Caco-2 (cell line): ENCODE measurements around the gene CEP112. TPM values are rescaled to one million over a fixed set of nuclear protein-coding genes. Genes with fewer than 3 reads are reported as not detected.
A peak's percentile ranks its signal among the peaks of the same experiment; 100 is the strongest.

Experiments used
- BruUV-seq: library from RNA; stranded (reverse); fragments of 400-500 nt; replicated peaks from 2 replicates; lab custom pipeline; 2021; lab: Mats Ljungman, UMichigan
- CTCF ChIA-PET: fragments of 300-600 bp; sonication (Branson Sonifier 250); formaldehyde crosslinking; loops from one replicate; lab custom pipeline; 2022; ENCODE audit warnings: antibody characterized with exemption; lab: Charles Lee
- POLR2A ChIA-PET: fragments of 300-600 bp; sonication (Branson Sonifier 250); formaldehyde crosslinking; loops from one replicate; lab custom pipeline; 2022; ENCODE audit warnings: antibody characterized with exemption; lab: Charles Lee
- DNase-seq, 2 experiments: peaks; one replicate each; pipeline versions ENCODE4 v3.0.0 to v3.0.0-alpha.2; 2020 to 2022
- H3K27me3 ChIP-seq: replicated peaks from 2 replicates; pipeline ENCODE4 v1.6.0; 2011; ENCODE audit warnings: low read length; ENCODE audit not compliant: control insufficient read depth, insufficient read depth
- H3K36me3 ChIP-seq: 2 replicates; pipeline ENCODE4 v1.5.1; 2011; ENCODE audit warnings: low read length; ENCODE audit not compliant: control insufficient read depth, insufficient read depth
- H3K4me1 ChIP-seq: fragments of 250-450 bp; sonication (Bioruptor Pico); 2 replicates; pipeline ENCODE4 v1.5.1; 2020; ENCODE audit warnings: mild to moderate bottlenecking
- H3K4me3 ChIP-seq: 2 replicates; pipeline ENCODE4 v1.5.1; 2011; ENCODE audit warnings: low read depth, mild to moderate bottlenecking, control low read depth, low read length
- H3K9me3 ChIP-seq: fragments of 250-450 bp; sonication (Bioruptor Pico); 2 replicates; pipeline ENCODE4 v1.5.1; 2020; ENCODE audit warnings: mild to moderate bottlenecking, moderate library complexity
- H3K27ac Mint-ChIP-seq: one replicate; pipeline ENCODE4 v1.8.0; 2022; ENCODE audit warnings: mixed read lengths; ENCODE audit not compliant: unreplicated experiment
- H3K27me3 Mint-ChIP-seq: one replicate; pipeline ENCODE4 v1.8.0; 2022; ENCODE audit warnings: mixed read lengths; ENCODE audit not compliant: insufficient read depth, unreplicated experiment
- H3K36me3 Mint-ChIP-seq: one replicate; pipeline ENCODE4 v1.8.0; 2022; ENCODE audit warnings: mild to moderate bottlenecking, mixed read lengths; ENCODE audit not compliant: insufficient read depth, unreplicated experiment
- H3K4me1 Mint-ChIP-seq: one replicate; pipeline ENCODE4 v1.8.0; 2022; ENCODE audit warnings: low read depth, mixed read lengths; ENCODE audit not compliant: unreplicated experiment
- H3K4me3 Mint-ChIP-seq: one replicate; pipeline ENCODE4 v1.8.0; 2022; ENCODE audit warnings: mild to moderate bottlenecking, moderate library complexity, mixed read lengths; ENCODE audit not compliant: unreplicated experiment
- H3K9me3 Mint-ChIP-seq: one replicate; pipeline ENCODE4 v1.8.0; 2022; ENCODE audit warnings: mixed read lengths; ENCODE audit not compliant: unreplicated experiment
- intact Hi-C: fragments of 100-400 bp; cut with micrococcal nuclease; formaldehyde crosslinking; loops from one replicate; pipeline ENCODE4 v1.10.0; 2022; ENCODE audit not compliant: unreplicated experiment
- total RNA-seq: library from RNA; stranded (reverse); gene quantifications from 2 replicates; pipeline ENCODE4 v1.2.3, GENCODE V29; 2022
- TF ChIP-seq, protein P1 (sequence below), 2 experiments: fragments of 200-600 bp in 1 of 2; IDR thresholded peaks; 1 replicate in 1 of 2; 2 replicates in 1 of 2; pipeline versions ENCODE4 v1.5.1 to v1.8.0; 2011 to 2022; ENCODE audit warnings: antibody characterized with exemption in 1 of 2, control low read depth in 1 of 2, inconsistent platforms in 1 of 2, low read depth in 1 of 2, low read length in 1 of 2, mild to moderate bottlenecking in 1 of 2, moderate library complexity in 1 of 2; ENCODE audit not compliant: insufficient read depth in 1 of 2, severe bottlenecking in 1 of 2, unreplicated experiment in 1 of 2

Gene CEP112
- total RNA-seq, 1 experiment from 2014 or later = 4.7 TPM

GRCh38 chr17:66227212-66228045, 35.5 kb upstream of the CEP112 start:
- CTCF ChIA-PET = interaction anchor here (0.6 kb wide), 1 partner anchor 39 kb away, joined by 3 read pairs; no protein-coding TSS in a partner anchor
- peaks cover 6% of the 10 kb centered on the region for H3K36me3 Mint-ChIP-seq
- H3K4me3 ChIP-seq = no peak overlapping the region

DNA sequence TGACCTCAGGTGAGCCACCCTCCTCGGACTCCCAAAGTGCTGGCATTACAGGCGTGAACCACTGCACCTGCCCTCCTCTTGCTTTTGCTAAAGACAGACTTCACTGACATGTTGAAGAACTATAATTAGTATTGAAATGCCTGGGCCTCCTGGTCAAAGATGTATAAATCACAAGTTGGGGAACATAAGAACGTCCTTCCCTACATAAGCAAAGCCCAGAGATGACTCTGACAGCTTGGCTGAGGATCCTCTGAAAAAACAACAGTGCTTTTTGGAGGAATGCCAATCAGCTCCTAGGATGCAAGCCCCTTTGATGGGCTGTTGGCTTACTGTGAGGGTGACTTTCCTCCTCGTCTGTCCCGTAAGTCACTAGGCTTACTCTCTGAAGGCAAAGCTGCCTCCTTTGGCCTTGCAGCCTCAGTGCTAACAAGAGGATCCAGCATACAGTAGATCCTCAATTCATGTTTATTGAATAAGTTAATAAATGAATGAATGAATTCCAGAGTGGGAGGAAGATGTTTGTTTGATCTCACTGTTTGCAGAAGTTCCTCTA, 30.9 kb upstream of the CEP112 start:
- Mint-ChIP-seq H3K4me1 (peaks cover 7% of the 10 kb centered on the region), H3K27me3 (no peaks in the 10 kb centered on the region), H3K4me3 (no peak overlapping the region), H3K9me3 (no peaks in the 10 kb centered on the region), H3K36me3 (peaks cover 11% of the 10 kb centered on the region), H3K27ac (no peak overlapping the region)
- H3K36me3 ChIP-seq = peaks cover 1% of the 10 kb centered on the region
- DNase-seq = no peak
- no peaks in the 10 kb centered on the region for H3K9me3 ChIP-seq
- no TSS peak for BruUV-seq
- H3K4me1 ChIP-seq = peaks cover 2% of the 10 kb centered on the region; the same call in 1 of the 2 replicates
- ChIA-PET POLR2A (no interaction called here), CTCF (no interaction called here)
- intact Hi-C loops = no loop called here
- no peak overlapping the region for H3K4me3 ChIP-seq
- no peaks in the 10 kb centered on the region for H3K27me3 ChIP-seq
- TF ChIP-seq, protein P1, sequence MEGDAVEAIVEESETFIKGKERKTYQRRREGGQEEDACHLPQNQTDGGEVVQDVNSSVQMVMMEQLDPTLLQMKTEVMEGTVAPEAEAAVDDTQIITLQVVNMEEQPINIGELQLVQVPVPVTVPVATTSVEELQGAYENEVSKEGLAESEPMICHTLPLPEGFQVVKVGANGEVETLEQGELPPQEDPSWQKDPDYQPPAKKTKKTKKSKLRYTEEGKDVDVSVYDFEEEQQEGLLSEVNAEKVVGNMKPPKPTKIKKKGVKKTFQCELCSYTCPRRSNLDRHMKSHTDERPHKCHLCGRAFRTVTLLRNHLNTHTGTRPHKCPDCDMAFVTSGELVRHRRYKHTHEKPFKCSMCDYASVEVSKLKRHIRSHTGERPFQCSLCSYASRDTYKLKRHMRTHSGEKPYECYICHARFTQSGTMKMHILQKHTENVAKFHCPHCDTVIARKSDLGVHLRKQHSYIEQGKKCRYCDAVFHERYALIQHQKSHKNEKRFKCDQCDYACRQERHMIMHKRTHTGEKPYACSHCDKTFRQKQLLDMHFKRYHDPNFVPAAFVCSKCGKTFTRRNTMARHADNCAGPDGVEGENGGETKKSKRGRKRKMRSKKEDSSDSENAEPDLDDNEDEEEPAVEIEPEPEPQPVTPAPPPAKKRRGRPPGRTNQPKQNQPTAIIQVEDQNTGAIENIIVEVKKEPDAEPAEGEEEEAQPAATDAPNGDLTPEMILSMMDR (IDR thresholded peaks at IDR 0.05; ENCODE audit: insufficient read depth in 1 of 2, low read depth in 1 of 2, low read length in 1 of 2, severe bottlenecking in 1 of 2, unreplicated experiment in 1 of 2) = no peak

More at GRCh38 chr17:66227212-66228045, 35.5 kb upstream of the CEP112 start:
- Histone ChIP-seq H3K4me1 (peaks cover 34% of the 10 kb centered on the region), H3K36me3 (peaks cover 1% of the 10 kb centered on the region; the same call in 1 of the 2 replicates), H3K9me3 (no peaks in the 10 kb centered on the region), H3K27me3 (no peaks in the 10 kb centered on the region)
- peak overlapping the region; percentile 14 for H3K27ac Mint-ChIP-seq
- no peak for DNase-seq
- no peaks in the 10 kb centered on the region for H3K9me3 Mint-ChIP-seq
- BruUV-seq = TSS peak; percentile 46
- H3K4me1 Mint-ChIP-seq = peaks cover 26% of the 10 kb centered on the region
- no peaks in the 10 kb centered on the region for H3K27me3 Mint-ChIP-seq
- TF ChIP-seq, protein P1 (IDR thresholded peaks at IDR 0.05; ENCODE audit: insufficient read depth in 1 of 2, low read depth in 1 of 2, low read length in 1 of 2, severe bottlenecking in 1 of 2, unreplicated experiment in 1 of 2) = no peak
- peak overlapping the region; percentile 5 for H3K4me3 Mint-ChIP-seq
- intact Hi-C loops = no loop called here
- POLR2A ChIA-PET = no interaction called here

DNA sequence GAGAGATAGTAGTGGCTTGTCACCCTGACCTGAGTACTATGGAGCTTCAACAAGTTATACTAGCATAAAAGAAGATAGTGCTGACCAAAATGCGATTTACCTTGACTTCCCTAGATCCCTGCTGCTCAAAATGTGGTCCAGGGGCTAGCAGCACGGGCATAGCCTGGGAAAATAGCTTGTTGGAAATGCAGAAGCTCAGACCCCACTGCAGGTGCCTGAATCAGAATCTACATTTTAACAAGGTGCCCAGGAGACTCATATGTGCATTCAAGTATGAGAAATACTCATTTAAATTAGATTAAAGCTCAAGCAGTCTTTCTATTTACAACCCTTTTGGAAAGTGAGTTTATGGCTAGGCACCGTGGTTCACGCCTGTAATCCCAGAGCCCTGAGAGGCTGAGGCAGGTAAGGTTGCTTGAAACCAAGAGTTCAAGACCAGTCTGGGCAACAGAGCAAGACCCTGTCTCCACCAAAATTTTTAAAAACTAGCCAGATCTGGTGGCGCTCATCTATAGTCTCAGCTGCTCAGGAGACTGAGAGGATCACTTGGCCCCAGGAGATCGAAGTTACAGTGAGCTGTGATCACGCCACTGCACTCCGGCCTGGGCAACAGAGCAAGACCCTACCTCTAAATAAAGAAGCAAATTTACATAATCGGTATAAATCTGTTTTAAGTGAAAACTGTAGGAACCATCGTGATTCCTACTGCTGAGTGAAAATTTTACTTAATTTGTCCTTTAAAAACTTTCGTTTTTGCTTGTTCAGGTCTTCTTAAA, 30.0 kb upstream of the CEP112 start:
- H3K27me3 ChIP-seq = no peaks in the 10 kb centered on the region
- intact Hi-C loops = no loop called here
- no peaks in the 10 kb centered on the region for H3K9me3 ChIP-seq
- no peak for DNase-seq
- Mint-ChIP-seq H3K4me3 (no peak overlapping the region), H3K4me1 (no peaks in the 10 kb centered on the region), H3K27ac (no peak overlapping the region), H3K27me3 (no peaks in the 10 kb centered on the region), H3K9me3 (no peaks in the 10 kb centered on the region), H3K36me3 (peaks cover 6% of the 10 kb centered on the region)
- CTCF ChIA-PET = no interaction called here
- no peak overlapping the region for H3K4me3 ChIP-seq
- TF ChIP-seq, protein P1 (IDR thresholded peaks at IDR 0.05; ENCODE audit: insufficient read depth in 1 of 2, low read depth in 1 of 2, low read length in 1 of 2, severe bottlenecking in 1 of 2, unreplicated experiment in 1 of 2) = no peak
- POLR2A ChIA-PET = no interaction called here
- no TSS peak for BruUV-seq
- H3K36me3 ChIP-seq = peaks cover 1% of the 10 kb centered on the region
- H3K4me1 ChIP-seq = no peaks in the 10 kb centered on the region
